ENCODE results near the gene ATP10D.
A peak's percentile ranks its signal among the peaks of the same experiment; 100 is the strongest.
"Not testable (repeated sequence)": the region's sequence is repeated elsewhere in the genome, so short reads cannot be mapped to it uniquely, and the experiment has no call there.

ATP10D gene

GRCh38 chr4:47486727-47487126, 1.7 kb downstream of the ATP10D start:
- not testable (repeated sequence) for DNase-seq (ENCODE audit: low read depth in 1 of 2, low spot score in 1 of 2)

GRCh38 chr4:47488706-47489105, 3.6 kb downstream of the ATP10D start:
- DNase-seq (ENCODE audit: low read depth in 1 of 2, low spot score in 1 of 2) = no peak

GRCh38 chr4:47490550-47490949, 5.5 kb downstream of the ATP10D start:
- DNase-seq (ENCODE audit: low read depth in 1 of 2, low spot score in 1 of 2) = no peak

- DNase-seq (ENCODE audit: low read depth in 1 of 2, low spot score in 1 of 2) = no peak
Observed at GRCh38 chr4:47493238-47494123, 8.4 kb downstream of the ATP10D start.

GRCh38 chr4:47494124-47494430, 9.0 kb downstream of the ATP10D start:
- DNase-seq (ENCODE audit: low read depth in 1 of 2, low spot score in 1 of 2) = no peak

- no peak for DNase-seq (ENCODE audit: low read depth in 1 of 2, low spot score in 1 of 2)
Observed at GRCh38 chr4:47498899-47499298, 13.8 kb downstream of the ATP10D start.

GRCh38 chr4:47499700-47500099, 14.6 kb downstream of the ATP10D start:
- DNase-seq (ENCODE audit: low read depth in 1 of 2, low spot score in 1 of 2) = no peak

- DNase-seq (ENCODE audit: low read depth in 1 of 2, low spot score in 1 of 2) = no peak
Observed at GRCh38 chr4:47500776-47501175, 15.7 kb downstream of the ATP10D start.

GRCh38 chr4:47505147-47505546, 20.1 kb downstream of the ATP10D start:
- no peak for DNase-seq (ENCODE audit: low read depth in 1 of 2, low spot score in 1 of 2)

GRCh38 chr4:47505666-47506065, 20.6 kb downstream of the ATP10D start:
- no peak for DNase-seq (ENCODE audit: low read depth in 1 of 2, low spot score in 1 of 2)

- DNase-seq (ENCODE audit: low read depth in 1 of 2, low spot score in 1 of 2) = no peak
Observed at GRCh38 chr4:47510506-47511143, 25.6 kb downstream of the ATP10D start.

GRCh38 chr4:47513461-47513860, 28.4 kb downstream of the ATP10D start:
- DNase-seq (ENCODE audit: low read depth in 1 of 2, low spot score in 1 of 2) = no peak

GRCh38 chr4:47519239-47519883, 34.3 kb downstream of the ATP10D start:
- no peak for DNase-seq (ENCODE audit: low read depth in 1 of 2, low spot score in 1 of 2)

- DNase-seq (ENCODE audit: low read depth in 1 of 2, low spot score in 1 of 2) = no peak
Observed at GRCh38 chr4:47525154-47525819, 40.2 kb downstream of the ATP10D start.

- DNase-seq (ENCODE audit: low read depth in 1 of 2, low spot score in 1 of 2) = no peak
Observed at GRCh38 chr4:47526281-47526680, 41.2 kb downstream of the ATP10D start.

GRCh38 chr4:47528646-47529045, 43.6 kb downstream of the ATP10D start:
- DNase-seq (ENCODE audit: low read depth in 1 of 2, low spot score in 1 of 2) = not testable (repeated sequence)

- DNase-seq (ENCODE audit: low read depth in 1 of 2, low spot score in 1 of 2) = no peak
Observed at GRCh38 chr4:47530801-47531200, 45.7 kb downstream of the ATP10D start.

- DNase-seq (ENCODE audit: low read depth in 1 of 2, low spot score in 1 of 2) = peak in 1 of 2 donors; percentile 5
Observed at GRCh38 chr4:47531241-47531953, 46.3 kb downstream of the ATP10D start.

- no peak for DNase-seq (ENCODE audit: low read depth in 1 of 2, low spot score in 1 of 2)
Observed at GRCh38 chr4:47531954-47532321, 46.9 kb downstream of the ATP10D start.

- DNase-seq (ENCODE audit: low read depth in 1 of 2, low spot score in 1 of 2) = no peak
Observed at GRCh38 chr4:47532658-47533057, 47.6 kb downstream of the ATP10D start.

Data from stimulated activated CD4-positive, alpha-beta T cell treated with anti-CD3 and anti-CD28 coated beads, Interleukin-15, amount 100 ng/mL, for 1 hour (primary cell).